Measurements from ENCODE around the gene RHCE.

DNA sequence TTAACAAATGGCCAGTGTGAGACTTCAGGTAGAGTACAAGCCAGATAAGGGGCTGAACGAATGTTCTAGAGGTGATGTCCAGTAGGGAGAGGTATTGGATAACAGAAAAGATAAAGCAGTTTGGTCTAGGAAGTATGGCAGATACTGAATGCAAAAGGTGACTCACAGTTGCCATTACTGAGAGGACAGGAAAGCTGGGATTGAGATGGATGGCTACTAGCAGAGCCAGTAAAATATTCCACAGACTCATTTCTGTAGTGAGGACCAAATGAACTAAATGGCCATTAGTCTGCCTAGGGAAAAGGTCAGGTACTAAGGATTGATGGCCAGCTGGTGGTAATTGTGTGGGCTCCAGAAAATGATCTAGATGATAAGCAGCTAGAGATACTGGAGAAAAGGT lies 21.6 kb upstream of the RHCE start:
- TF ChIP-seq, protein P1, sequence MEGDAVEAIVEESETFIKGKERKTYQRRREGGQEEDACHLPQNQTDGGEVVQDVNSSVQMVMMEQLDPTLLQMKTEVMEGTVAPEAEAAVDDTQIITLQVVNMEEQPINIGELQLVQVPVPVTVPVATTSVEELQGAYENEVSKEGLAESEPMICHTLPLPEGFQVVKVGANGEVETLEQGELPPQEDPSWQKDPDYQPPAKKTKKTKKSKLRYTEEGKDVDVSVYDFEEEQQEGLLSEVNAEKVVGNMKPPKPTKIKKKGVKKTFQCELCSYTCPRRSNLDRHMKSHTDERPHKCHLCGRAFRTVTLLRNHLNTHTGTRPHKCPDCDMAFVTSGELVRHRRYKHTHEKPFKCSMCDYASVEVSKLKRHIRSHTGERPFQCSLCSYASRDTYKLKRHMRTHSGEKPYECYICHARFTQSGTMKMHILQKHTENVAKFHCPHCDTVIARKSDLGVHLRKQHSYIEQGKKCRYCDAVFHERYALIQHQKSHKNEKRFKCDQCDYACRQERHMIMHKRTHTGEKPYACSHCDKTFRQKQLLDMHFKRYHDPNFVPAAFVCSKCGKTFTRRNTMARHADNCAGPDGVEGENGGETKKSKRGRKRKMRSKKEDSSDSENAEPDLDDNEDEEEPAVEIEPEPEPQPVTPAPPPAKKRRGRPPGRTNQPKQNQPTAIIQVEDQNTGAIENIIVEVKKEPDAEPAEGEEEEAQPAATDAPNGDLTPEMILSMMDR (IDR thresholded peaks at IDR 0.05), result no peak
- TF ChIP-seq POLR2A (IDR thresholded peaks at IDR 0.05), result no peak
